Suppressor macrophage treated with lipopolysaccharide for 4 hours (primary cell): ENCODE measurements around the gene CAMKMT.

ENCODE experiments used
- DNase-seq: peaks from one replicate; pipeline ENCODE4 v3.0.0-alpha.2; 2020

Gene CAMKMT

GRCh38 chr2:44519026-44519425, 157.3 kb downstream of the CAMKMT start:
- DNase-seq, result no peak

- no peak for DNase-seq
These were observed 161.1 kb downstream of the CAMKMT start for GRCh38 chr2:44522846-44523245.

GRCh38 chr2:44524347-44524926, 162.7 kb downstream of the CAMKMT start:
- no peak for DNase-seq

GRCh38 chr2:44526352-44526751, 164.6 kb downstream of the CAMKMT start:
- no peak for DNase-seq

GRCh38 chr2:44528595-44528994, 166.8 kb downstream of the CAMKMT start:
- no peak for DNase-seq

GRCh38 chr2:44529448-44529847, 167.7 kb downstream of the CAMKMT start:
- no peak for DNase-seq

- DNase-seq, result no peak
These were observed 169.5 kb downstream of the CAMKMT start for GRCh38 chr2:44531289-44531688.

- no peak for DNase-seq
These were observed 170.3 kb downstream of the CAMKMT start for GRCh38 chr2:44532031-44532430.

GRCh38 chr2:44533508-44533907, 171.8 kb downstream of the CAMKMT start:
- DNase-seq, result no peak

- no peak for DNase-seq
These were observed 173.6 kb downstream of the CAMKMT start for GRCh38 chr2:44535376-44535775.

GRCh38 chr2:44537264-44537663, 175.5 kb downstream of the CAMKMT start:
- no peak for DNase-seq

GRCh38 chr2:44542520-44542919, 180.8 kb downstream of the CAMKMT start:
- no peak for DNase-seq

GRCh38 chr2:44543773-44544725, 182.3 kb downstream of the CAMKMT start:
- DNase-seq, result no peak

GRCh38 chr2:44545005-44545404, 183.3 kb downstream of the CAMKMT start:
- no peak for DNase-seq

- DNase-seq, result no peak
These were observed 184.8 kb downstream of the CAMKMT start for GRCh38 chr2:44546459-44547127.

GRCh38 chr2:44547718-44548117, 186.0 kb downstream of the CAMKMT start:
- DNase-seq, result no peak

- DNase-seq, result no peak
These were observed 186.7 kb downstream of the CAMKMT start for GRCh38 chr2:44548221-44549098.

- DNase-seq, result no peak
These were observed 187.3 kb downstream of the CAMKMT start for GRCh38 chr2:44549099-44549471.

- DNase-seq, result no peak
These were observed 188.1 kb downstream of the CAMKMT start for GRCh38 chr2:44549856-44550255.

- peak; percentile 59 for DNase-seq
These were observed 188.8 kb downstream of the CAMKMT start for GRCh38 chr2:44550561-44550960.

- DNase-seq, result no peak
These were observed 189.8 kb downstream of the CAMKMT start for GRCh38 chr2:44551497-44551896.

- no peak for DNase-seq
These were observed 191.7 kb downstream of the CAMKMT start for GRCh38 chr2:44553456-44553855.

GRCh38 chr2:44555700-44556099, 194.0 kb downstream of the CAMKMT start:
- DNase-seq, result no peak
